SK-N-MC (cell line): ENCODE measurements around the gene LRRC75A.

Experiments used
- EZH2 ChIP-seq: fragments of 200-600 bp; sonication (generic); IDR thresholded peaks from one replicate; pipeline ENCODE4 v1.6.1; 2017; ENCODE audit warnings: antibody characterized with exemption
- FOXP2 ChIP-seq: optimal IDR thresholded peaks from 2 replicates; pipeline ENCODE3; 2011; ENCODE audit warnings: mild to moderate bottlenecking, moderate library complexity; ENCODE audit not compliant: insufficient read depth; ENCODE audit errors: extremely low read length, control extremely low read depth
- POLR2AphosphoS5 ChIP-seq: IDR thresholded peaks from 2 replicates; pipeline ENCODE4 v1.6.1; 2012; ENCODE audit warnings: mild to moderate bottlenecking, low read depth, low read length, borderline replicate concordance

DNA sequence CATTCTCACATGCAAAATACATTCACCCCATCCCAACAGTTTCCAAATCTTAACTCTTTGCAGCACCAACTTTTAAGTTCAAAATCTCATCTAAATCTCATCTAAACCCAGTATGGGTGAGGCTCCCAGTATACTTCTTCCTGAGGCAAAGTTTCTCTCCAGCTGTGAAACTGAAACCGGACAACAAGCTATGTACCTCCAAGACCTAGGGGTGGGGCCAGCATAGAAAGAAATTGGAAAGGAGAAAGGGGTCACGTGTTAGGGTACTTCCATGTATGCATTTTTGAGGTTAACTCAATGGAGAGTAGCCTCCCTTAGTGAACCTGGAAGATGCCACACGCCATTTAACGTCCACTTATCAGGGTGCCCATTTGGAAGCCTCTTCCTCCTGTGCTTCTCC is 23.9 kb upstream of the LRRC75A start:
- no peak for TF ChIP-seq EZH2
- no peak for TF ChIP-seq POLR2AphosphoS5
- no peak for TF ChIP-seq FOXP2
